Fibroblast of mammary gland (primary cell): ENCODE data around the gene ACD.

Source experiments
- DNase-seq: peaks from one replicate; pipeline ENCODE4 v3.0.0-alpha.2; 2010; ENCODE audit warnings: low read depth
- H3K4me3 ChIP-seq: 2 replicates; pipeline ENCODE4 v1.5.1; 2011; ENCODE audit warnings: low read depth, mild to moderate bottlenecking, low read length, moderate library complexity; ENCODE audit not compliant: control insufficient read depth
- CTCF ChIP-seq: conservative IDR thresholded peaks from 2 replicates; pipeline ENCODE4 v1.5.1; 2011; ENCODE audit warnings: low read depth, low read length, inconsistent platforms; ENCODE audit not compliant: control insufficient read depth, insufficient read depth

The ACD gene

DNA sequence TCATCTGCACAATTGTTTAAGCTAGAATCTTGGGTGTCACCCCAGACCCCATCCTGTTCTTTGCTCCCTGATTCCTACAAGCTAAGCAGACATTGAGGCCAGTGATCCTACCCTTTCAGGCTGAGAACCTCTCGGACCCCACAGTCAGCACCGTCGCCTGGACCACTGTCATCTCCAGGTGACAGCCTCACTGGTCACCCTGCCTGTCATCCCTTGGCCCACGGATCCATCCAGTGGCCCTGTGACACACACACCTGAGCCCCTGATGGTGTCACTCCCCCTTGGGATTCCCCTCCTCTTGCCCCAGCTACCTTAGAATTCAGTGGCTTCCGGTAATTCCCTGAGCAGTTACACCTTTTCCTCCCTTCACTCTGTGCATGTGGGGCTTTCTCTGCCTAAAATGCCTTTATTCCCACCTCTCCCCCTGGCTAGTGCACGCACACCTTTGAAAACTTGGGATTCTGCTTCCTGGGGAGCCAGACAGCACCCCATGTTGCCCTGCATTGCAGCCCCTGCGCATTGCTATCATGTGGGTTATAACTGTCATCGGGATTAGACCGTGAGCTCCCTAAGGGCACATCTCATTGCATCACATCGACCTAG is 9.5 kb upstream of the ACD start:
- DNase-seq: no peak
- H3K4me3 ChIP-seq: no peak overlapping the region
- TF ChIP-seq CTCF: no peak

GRCh38 chr16:67668495-67669157 is 8.6 kb upstream of the ACD start:
- DNase-seq: no peak
- no peak overlapping the region for H3K4me3 ChIP-seq
- TF ChIP-seq CTCF: peak; percentile 22

GRCh38 chr16:67667817-67668494 is 7.9 kb upstream of the ACD start:
- DNase-seq: peak; percentile 92
- peak; percentile 91 for TF ChIP-seq CTCF
- no peak overlapping the region for H3K4me3 ChIP-seq

GRCh38 chr16:67667453-67667816 is 7.4 kb upstream of the ACD start:
- no peak for TF ChIP-seq CTCF
- peak overlapping the region; percentile 57 for H3K4me3 ChIP-seq
- no peak for DNase-seq

- TF ChIP-seq CTCF: no peak
- DNase-seq: peak; percentile 64
These were observed 6.7 kb upstream of the ACD start, which contains the start of the genes C16orf86 and ENKD1 for GRCh38 chr16:67666559-67667452. TSS of gene C16orf86 (plus strand) at chr16:67666814. CDS start at chr16:67666971, 157 bp downstream. TSS of gene ENKD1 (minus strand) at chr16:67666750. CDS start at chr16:67666442, 308 bp downstream.

GRCh38 chr16:67666032-67666551 is 6.0 kb upstream of the ACD start:
- no peak for TF ChIP-seq CTCF
- peak; percentile 20 for DNase-seq
- peak overlapping the region; percentile 57 for H3K4me3 ChIP-seq

More at GRCh38 chr16:67666559-67667452, 6.7 kb upstream of the ACD start, which contains the start of the genes C16orf86 and ENKD1:
- H3K4me3 ChIP-seq: peak within 1 kb of the TSS; percentile 57
